PC-3 (cell line): ENCODE measurements around the gene CACTIN. TPM values are rescaled to one million over a fixed set of nuclear protein-coding genes. Genes with fewer than 3 reads are reported as not detected.
A peak's percentile ranks its signal among the peaks of the same experiment; 100 is the strongest.

Experiments
- ATAC-seq: fragments of 200-7000 bp; cut with Tn5 transposase; 2 replicates; pipeline ENCODE4 v1.9.1; 2020; ENCODE audit warnings: mild to moderate bottlenecking, moderate library complexity
- BruUV-seq: library from RNA; stranded (reverse); fragments of 400-500 nt; replicated peaks from 2 replicates; lab custom pipeline; 2021; lab: Mats Ljungman, UMichigan
- CTCF ChIA-PET: fragments of 300-600 bp; sonication (Branson Sonifier 250); formaldehyde crosslinking; loops from one replicate; lab custom pipeline; 2022; ENCODE audit warnings: antibody characterized with exemption; lab: Charles Lee
- POLR2A ChIA-PET: fragments of 300-600 bp; sonication (Branson Sonifier 250); formaldehyde crosslinking; loops from one replicate; lab custom pipeline; 2022; ENCODE audit warnings: antibody characterized with exemption; ENCODE audit not compliant: unreplicated experiment; lab: Charles Lee
- DNase-seq: peaks from one replicate; pipeline ENCODE4 v3.0.0-alpha.2; 2015
- H2AFZ ChIP-seq: fragments of 300-600 bp; sonication (generic); 2 replicates; pipeline ENCODE4 v1.6.0; 2016; ENCODE audit warnings: antibody characterized with exemption, low read length
- H3F3A ChIP-seq: fragments of 300-600 bp; sonication (generic); one replicate; pipeline ENCODE4 v1.6.0; 2017; ENCODE audit warnings: antibody characterized with exemption, low read length, control low read depth, mild to moderate bottlenecking; ENCODE audit not compliant: unreplicated experiment
- H3K27ac ChIP-seq: fragments of 300-600 bp; sonication (generic); 2 replicates; pipeline ENCODE4 v1.5.1; 2016; ENCODE audit warnings: mild to moderate bottlenecking, low read length
- H3K27me3 ChIP-seq: fragments of 300-600 bp; sonication (generic); 2 replicates; pipeline ENCODE4 v1.6.1; 2016; ENCODE audit warnings: low read length, mixed read lengths
- H3K36me3 ChIP-seq: fragments of 300-600 bp; sonication (generic); 2 replicates; pipeline ENCODE4 v1.6.1; 2016; ENCODE audit warnings: low read depth, mixed run types, low read length, mixed read lengths
- H3K4me1 ChIP-seq: fragments of 300-600 bp; sonication (generic); 2 replicates; pipeline ENCODE4 v1.5.1; 2016; ENCODE audit warnings: low read length; ENCODE audit not compliant: insufficient read depth
- H3K4me2 ChIP-seq: fragments of 300-600 bp; sonication (generic); 2 replicates; pipeline ENCODE4 v1.6.0; 2016; ENCODE audit warnings: low read length
- H3K4me3 ChIP-seq: fragments of 300-600 bp; sonication (generic); 2 replicates; pipeline ENCODE4 v1.5.1; 2016; ENCODE audit warnings: mild to moderate bottlenecking, low read length, mixed read lengths
- H3K79me2 ChIP-seq: fragments of 300-600 bp; sonication (generic); 2 replicates; pipeline ENCODE4 v1.6.1; 2017; ENCODE audit warnings: low read length, mixed read lengths
- H3K9ac ChIP-seq: fragments of 300-600 bp; sonication (generic); 2 replicates; pipeline ENCODE4 v1.6.0; 2016; ENCODE audit warnings: mild to moderate bottlenecking, low read length
- H3K9me2 ChIP-seq: fragments of 300-600 bp; sonication (generic); replicated peaks from 2 replicates; pipeline ENCODE4 v1.6.1; 2016; ENCODE audit warnings: mixed run types, low read length, mixed read lengths
- H3K9me3 ChIP-seq: fragments of 300-600 bp; sonication (generic); 2 replicates; pipeline ENCODE4 v1.6.1; 2016; ENCODE audit warnings: low read length, mixed read lengths
- H4K20me1 ChIP-seq: fragments of 300-600 bp; sonication (generic); 2 replicates; pipeline ENCODE4 v1.6.1; 2016; ENCODE audit warnings: low read length, mixed read lengths
- CTCF ChIP-seq: fragments of 300-600 bp; sonication (generic); conservative IDR thresholded peaks from 2 replicates; pipeline ENCODE4 v1.5.1; 2017; ENCODE audit warnings: antibody characterized with exemption, low read depth, mild to moderate bottlenecking, low read length
- EZH2 ChIP-seq: fragments of 300-600 bp; sonication (generic); IDR thresholded peaks from one replicate; pipeline ENCODE4 v1.6.1; 2017; ENCODE audit warnings: antibody characterized with exemption, mild to moderate bottlenecking, low read length; ENCODE audit not compliant: unreplicated experiment
- EZH2phosphoT487 ChIP-seq: fragments of 300-600 bp; sonication (generic); IDR thresholded peaks from 2 replicates; pipeline ENCODE4 v1.6.1; 2018; ENCODE audit warnings: mild to moderate bottlenecking, antibody characterized with exemption, low read length, borderline replicate concordance
- intact Hi-C: fragments of 100-400 bp; cut with micrococcal nuclease; formaldehyde crosslinking; loops from 2 replicates; pipeline ENCODE4 v1.9.0; 2023
- total RNA-seq: library from RNA; depleted of rRNA; stranded (reverse); fragments of >200 nt; gene quantifications from 2 replicates; pipeline ENCODE4 v1.2.3, GENCODE V29; 2014

Gene CACTIN
- total RNA-seq, 1 experiment from 2014 or later: 47.8 TPM

- Histone ChIP-seq H3K4me2 (peak overlapping the region; percentile 96), H3K9me2 (no peaks in the 10 kb centered on the region), H4K20me1 (no peaks in the 10 kb centered on the region), H3F3A (no peaks in the 10 kb centered on the region), H3K79me2 (peaks cover 27% of the 10 kb centered on the region), H3K9me3 (no peaks in the 10 kb centered on the region), H3K27me3 (no peaks in the 10 kb centered on the region), H3K4me1 (peaks cover 5% of the 10 kb centered on the region; the same call in 1 of the 2 replicates), H3K27ac (no peak overlapping the region), H3K36me3 (no peaks in the 10 kb centered on the region), H2AFZ (peak overlapping the region; percentile 56), H3K4me3 (peak overlapping the region; percentile 98), H3K9ac (peak overlapping the region; percentile 85)
- BruUV-seq: TSS peak; percentile 28
- CTCF ChIA-PET: no interaction called here
- no peak for DNase-seq
- POLR2A ChIA-PET: no interaction called here
- ATAC-seq: peak; percentile 6
- TF ChIP-seq CTCF: no peak
- no peak for TF ChIP-seq EZH2phosphoT487
- no peak for TF ChIP-seq EZH2
- intact Hi-C loops: no loop called here
Measured at GRCh38 chr19:3625996-3626472, 556 bp downstream of the CACTIN start.

- peaks cover 27% of the 10 kb centered on the region for H3K79me2 ChIP-seq
- TF ChIP-seq CTCF (no peak), EZH2phosphoT487 (no peak), EZH2 (no peak)
- H3K9me3 ChIP-seq: no peaks in the 10 kb centered on the region
- no peaks in the 10 kb centered on the region for H4K20me1 ChIP-seq
- no peaks in the 10 kb centered on the region for H3K9me2 ChIP-seq
- no peaks in the 10 kb centered on the region for H3K27me3 ChIP-seq
- ChIA-PET POLR2A (no interaction called here), CTCF (no interaction called here)
- no peak for ATAC-seq
- H3K4me2 ChIP-seq: no peak overlapping the region
- H3K4me3 ChIP-seq: no peak overlapping the region
- intact Hi-C loops: no loop called here
- H3K27ac ChIP-seq: no peak overlapping the region
- no peak overlapping the region for H2AFZ ChIP-seq
- DNase-seq: no peak
- no peak overlapping the region for H3K9ac ChIP-seq
- H3K36me3 ChIP-seq: no peaks in the 10 kb centered on the region; the same call in 1 of the 2 replicates
- peaks cover 5% of the 10 kb centered on the region; the same call in 1 of the 2 replicates for H3K4me1 ChIP-seq
- BruUV-seq: no TSS peak
- H3F3A ChIP-seq: no peaks in the 10 kb centered on the region
Measured at GRCh38 chr19:3623716-3624115, 2.9 kb downstream of the CACTIN start.

DNA sequence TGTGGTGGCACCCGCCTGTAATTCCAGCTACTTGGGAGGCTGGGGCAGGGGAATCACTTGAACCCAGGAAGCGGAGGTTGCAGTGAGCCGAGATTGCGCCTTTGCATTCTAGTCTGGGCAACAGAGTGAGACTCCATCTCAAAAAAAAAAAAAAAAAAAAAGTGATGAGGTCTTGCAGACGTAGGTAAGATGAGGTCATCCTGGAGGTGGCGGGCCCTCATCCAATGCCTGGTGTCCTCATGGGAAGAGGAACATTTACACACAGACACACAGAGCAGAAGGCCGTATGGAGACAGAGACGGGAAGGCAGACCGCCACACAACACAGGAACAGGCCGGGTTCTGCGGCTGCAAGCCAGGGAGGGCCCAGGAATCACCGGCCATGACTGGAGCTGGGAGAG lies 4.4 kb downstream of the CACTIN start:
- H3K9me2 ChIP-seq: no peaks in the 10 kb centered on the region
- no peak overlapping the region for H3K9ac ChIP-seq
- H4K20me1 ChIP-seq: no peaks in the 10 kb centered on the region
- DNase-seq (no peak), ATAC-seq (no peak)
- no peak overlapping the region for H3K4me3 ChIP-seq
- H2AFZ ChIP-seq: no peak overlapping the region
- no peaks in the 10 kb centered on the region for H3F3A ChIP-seq
- intact Hi-C loops: no loop called here
- no peak overlapping the region for H3K4me2 ChIP-seq
- no peak for TF ChIP-seq EZH2
- TF ChIP-seq CTCF: no peak
- TF ChIP-seq EZH2phosphoT487: no peak
- BruUV-seq: no TSS peak
- no peaks in the 10 kb centered on the region for H3K27me3 ChIP-seq
- ChIA-PET POLR2A (no interaction called here), CTCF (no interaction called here)
- H3K36me3 ChIP-seq: no peaks in the 10 kb centered on the region; the same call in 1 of the 2 replicates
- H3K79me2 ChIP-seq: peaks cover 27% of the 10 kb centered on the region
- H3K9me3 ChIP-seq: no peaks in the 10 kb centered on the region
- H3K27ac ChIP-seq: no peak overlapping the region
- peaks cover 5% of the 10 kb centered on the region; the same call in 1 of the 2 replicates for H3K4me1 ChIP-seq
